GM18873 (cell line): ENCODE data around the gene STMN3.
"Not testable (repeated sequence)": the region's sequence is repeated elsewhere in the genome, so short reads cannot be mapped to it uniquely, and the experiment has no call there.

Source experiments
- ATAC-seq: cut with Tn5 transposase; IDR thresholded peaks from one replicate; pipeline ENCODE4 v1.9.1; 2021; ENCODE audit warnings: mild to moderate bottlenecking, moderate library complexity, moderate number of reproducible peaks; ENCODE audit not compliant: unreplicated experiment, low FRiP score

STMN3 gene

GRCh38 chr20:63659370-63659769 lies 6.1 kb upstream of the STMN3 start:
- ATAC-seq, result no peak

- ATAC-seq, result peak; percentile 22
These were observed 5.5 kb upstream of the STMN3 start for GRCh38 chr20:63658749-63659187.

GRCh38 chr20:63657937-63658748 lies 4.9 kb upstream of the STMN3 start, which contains the start of gene RTEL1:
Gene RTEL1 (plus strand): TSS chr20:63658312. CDS start chr20:63659403, 1,091 bp downstream.
- peak; percentile 71 for ATAC-seq

GRCh38 chr20:63657260-63657936 lies 4.2 kb upstream of the STMN3 start:
- no peak for ATAC-seq

GRCh38 chr20:63656451-63656850 lies 3.2 kb upstream of the STMN3 start:
- ATAC-seq, result no peak

GRCh38 chr20:63655249-63655648 lies 2.0 kb upstream of the STMN3 start:
- no peak for ATAC-seq

- ATAC-seq, result no peak
These were observed 897 bp upstream of the STMN3 start for GRCh38 chr20:63653974-63654668.

GRCh38 chr20:63652192-63652980 lies 838 bp downstream of the STMN3 start:
- ATAC-seq, result no peak

- no peak for ATAC-seq
These were observed 1.4 kb downstream of the STMN3 start for GRCh38 chr20:63651942-63652191.

GRCh38 chr20:63650486-63650885 lies 2.7 kb downstream of the STMN3 start:
- not testable (repeated sequence) for ATAC-seq

- no peak for ATAC-seq
These were observed 4.2 kb downstream of the STMN3 start for GRCh38 chr20:63648895-63649589.

- no peak for ATAC-seq
These were observed 5.0 kb downstream of the STMN3 start for GRCh38 chr20:63648190-63648589.

- ATAC-seq, result no peak
These were observed 8.0 kb downstream of the STMN3 start for GRCh38 chr20:63645218-63645617.

GRCh38 chr20:63643946-63644345 lies 9.3 kb downstream of the STMN3 start:
- no peak for ATAC-seq

GRCh38 chr20:63643499-63643898 lies 9.7 kb downstream of the STMN3 start:
- ATAC-seq, result no peak

GRCh38 chr20:63642527-63643247 lies 10.5 kb downstream of the STMN3 start:
- no peak for ATAC-seq

- ATAC-seq, result peak; percentile 53
These were observed 11.3 kb downstream of the STMN3 start for GRCh38 chr20:63641792-63642523.

- ATAC-seq, result peak; percentile 37
These were observed 12.0 kb downstream of the STMN3 start for GRCh38 chr20:63641146-63641791.
